LoVo (cell line): ENCODE measurements around the gene BAD.
A peak's percentile ranks its signal among the peaks of the same experiment; 100 is the strongest.
"Not testable (repeated sequence)": the region's sequence is repeated elsewhere in the genome, so short reads cannot be mapped to it uniquely, and the experiment has no call there.

Experiments used
- DNase-seq: peaks from one replicate; pipeline ENCODE4 v3.0.0-alpha.2; 2016; ENCODE audit warnings: low spot score

Gene BAD

GRCh38 chr11:64256300-64256699, 28.2 kb downstream of the BAD start:
- no peak for DNase-seq

DNA sequence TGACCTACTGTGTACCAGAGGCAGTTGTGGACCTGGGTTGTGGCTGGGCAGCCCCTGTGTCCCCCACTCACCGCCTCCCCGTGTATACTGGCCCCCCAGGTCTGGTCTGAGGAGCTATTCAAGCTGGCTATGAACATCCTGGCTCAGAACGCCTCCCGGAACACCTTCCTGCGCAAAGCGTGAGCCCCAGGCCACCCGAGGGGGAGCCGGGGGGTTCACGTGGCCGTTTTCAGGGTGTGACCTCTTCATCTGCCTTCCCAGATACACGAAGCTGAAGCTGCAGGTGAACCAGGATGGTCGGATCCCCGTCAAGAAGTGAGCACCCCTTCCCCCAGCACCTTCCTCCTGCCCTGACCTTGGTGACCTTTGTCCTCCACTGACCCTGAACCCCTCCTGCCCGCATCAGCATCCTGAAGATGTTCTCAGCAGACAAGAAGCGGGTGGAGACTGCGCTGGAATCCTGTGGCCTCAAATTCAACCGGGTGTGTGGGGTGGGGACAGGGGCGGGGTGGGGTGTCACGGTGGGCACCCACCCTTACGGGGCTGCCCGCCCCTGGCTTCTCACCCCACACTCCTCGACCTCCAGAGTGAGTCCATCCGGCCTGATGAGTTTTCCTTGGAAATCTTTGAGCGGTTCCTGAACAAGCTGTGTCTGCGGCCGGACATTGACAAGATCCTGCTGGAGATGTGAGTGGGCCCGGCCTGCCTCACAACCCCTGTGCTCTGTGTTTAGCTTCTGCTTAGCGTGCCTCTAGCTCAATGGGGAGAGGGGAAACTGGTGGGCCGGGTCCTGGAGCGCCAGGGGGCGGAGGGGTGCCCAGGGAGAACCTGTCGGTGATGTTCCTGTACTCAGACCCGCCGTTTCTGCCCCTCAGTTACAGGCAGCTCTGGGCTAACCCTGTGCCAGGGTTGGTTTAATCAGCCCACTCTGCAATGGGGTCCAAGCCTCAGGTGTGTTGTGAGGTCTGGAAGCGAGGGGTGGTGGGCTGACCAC, 29.0 kb downstream of the BAD start:
- no peak for DNase-seq

GRCh38 chr11:64254326-64254725, 30.1 kb downstream of the BAD start:
- no peak for DNase-seq

- no peak for DNase-seq
Observed at GRCh38 chr11:64253481-64253880, 31.0 kb downstream of the BAD start.

DNA sequence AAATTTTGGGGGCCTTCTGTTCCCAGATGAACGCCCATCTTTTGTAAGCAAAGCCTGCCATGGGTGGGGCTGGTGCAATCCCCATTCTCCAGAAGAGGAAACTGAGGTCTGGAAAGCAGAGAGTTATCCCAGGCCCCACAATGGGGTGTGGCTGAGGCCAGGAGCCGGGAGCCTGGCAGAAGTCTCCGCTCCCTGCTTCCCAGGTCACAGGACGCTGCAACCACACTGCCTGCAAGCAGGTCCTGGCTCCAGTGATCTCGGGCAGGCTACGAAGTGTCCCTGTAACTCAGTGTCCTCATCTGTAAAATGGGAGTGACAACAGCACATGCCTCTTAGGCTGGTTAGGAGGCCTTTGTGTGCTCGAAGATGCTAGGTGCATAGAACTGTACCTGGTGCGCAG, 31.4 kb downstream of the BAD start:
- no peak for DNase-seq

GRCh38 chr11:64252003-64252872, 32.2 kb downstream of the BAD start:
- peak; percentile 52 for DNase-seq

GRCh38 chr11:64251753-64252002, 32.8 kb downstream of the BAD start:
- DNase-seq = no peak

GRCh38 chr11:64251016-64251752, 33.3 kb downstream of the BAD start, which contains the start of gene PLCB3:
Gene PLCB3, plus strand, starts transcription at chr11:64251530. Its CDS starts 120 bp downstream, at chr11:64251650.
- DNase-seq = peak; percentile 56

DNA sequence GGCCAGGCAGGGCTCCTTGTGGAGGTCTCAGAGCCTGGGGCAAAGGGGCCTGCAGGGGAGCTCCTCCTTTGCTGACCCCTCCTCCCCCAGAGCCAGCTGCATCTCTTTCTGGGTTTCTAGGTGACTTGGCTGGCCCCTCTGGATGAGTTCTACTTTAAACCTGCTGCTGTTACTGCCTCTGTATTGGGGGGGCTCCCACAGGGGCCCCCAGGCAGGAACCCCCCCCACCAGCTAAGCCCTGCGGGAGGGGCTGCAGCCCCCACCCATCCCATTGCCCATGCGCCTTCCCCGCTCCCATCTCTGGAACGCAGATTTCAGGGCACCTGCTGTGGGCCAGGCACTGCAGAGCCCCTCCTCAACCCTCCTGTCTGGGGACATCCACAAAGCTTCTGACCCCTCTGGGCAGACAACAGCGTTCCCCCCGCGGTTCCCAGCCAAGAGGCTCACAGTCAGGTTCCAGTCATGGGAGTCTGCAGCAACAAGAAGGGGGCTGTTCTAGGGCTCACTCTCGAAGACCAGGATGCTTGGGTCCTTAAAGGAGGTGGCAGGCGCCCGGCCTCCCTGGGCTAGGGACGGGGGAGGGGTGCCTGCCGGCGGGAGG, 34.0 kb downstream of the BAD start:
- DNase-seq = no peak

GRCh38 chr11:64249563-64250414, 34.7 kb downstream of the BAD start:
- DNase-seq = no peak

DNA sequence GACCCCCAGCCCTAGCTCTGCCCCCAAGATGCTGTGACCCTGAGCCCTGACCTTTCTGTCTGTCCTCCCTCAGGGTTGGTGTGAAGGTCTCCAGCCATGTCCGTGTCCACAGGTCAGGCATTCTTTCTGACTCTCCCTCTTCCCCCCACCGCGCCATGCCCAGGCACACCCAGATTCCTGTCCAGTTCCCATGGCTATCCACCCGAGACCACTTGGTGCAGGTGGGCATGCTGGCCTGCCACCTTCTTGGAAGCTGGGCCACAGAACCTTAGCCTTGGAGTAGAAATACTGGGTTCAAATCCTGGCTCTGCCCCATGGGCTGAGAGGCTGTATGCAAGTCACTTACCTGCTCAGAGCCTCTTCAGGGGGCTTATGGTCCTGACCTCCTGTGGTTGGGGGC, 35.4 kb downstream of the BAD start:
- DNase-seq = no peak

GRCh38 chr11:64248578-64248977, 35.9 kb downstream of the BAD start:
- no peak for DNase-seq

GRCh38 chr11:64247729-64248531, 36.5 kb downstream of the BAD start:
- DNase-seq = no peak

GRCh38 chr11:64246871-64247728, 37.4 kb downstream of the BAD start, which contains the start of gene PPP1R14B:
Gene PPP1R14B, minus strand, starts transcription at chr11:64246943. Its CDS starts 270 bp downstream, at chr11:64246673.
- DNase-seq = peak; percentile 81

DNA sequence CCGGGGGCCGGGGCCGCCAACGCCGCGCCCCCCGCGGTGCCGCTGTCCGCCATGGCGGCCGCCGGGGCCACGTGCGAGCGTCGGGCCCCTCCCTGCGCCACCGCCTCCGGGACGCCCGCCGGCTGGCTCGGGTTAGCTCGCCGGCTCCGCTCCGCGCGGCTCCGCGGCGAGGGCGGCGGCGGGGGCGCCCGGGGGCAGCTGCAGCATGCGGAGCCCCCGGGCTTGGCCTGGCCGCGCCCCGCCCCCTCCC, 37.9 kb downstream of the BAD start:
- DNase-seq = not testable (repeated sequence)

GRCh38 chr11:64245797-64246620, 38.5 kb downstream of the BAD start:
- DNase-seq = peak; percentile 89

DNA sequence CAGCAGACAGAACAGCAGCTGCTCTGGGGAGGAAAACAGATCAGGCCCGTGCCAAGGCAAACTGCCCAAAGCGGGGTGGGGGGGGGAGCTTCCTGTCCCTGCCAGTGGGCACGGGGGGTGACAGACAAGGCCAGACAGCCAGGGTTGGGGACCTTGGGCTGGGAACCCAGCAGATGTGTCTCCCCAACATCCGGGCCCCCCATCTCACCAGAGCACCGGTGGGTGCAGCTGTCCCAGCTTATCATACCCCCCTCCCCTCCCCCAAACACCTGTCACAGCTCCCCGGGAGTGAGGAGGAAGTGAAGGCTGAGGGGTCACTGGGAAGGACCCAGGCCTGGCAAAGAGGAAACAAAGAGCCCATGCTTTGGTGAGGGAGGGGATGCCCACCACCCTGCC, 39.1 kb downstream of the BAD start:
- DNase-seq = no peak

DNA sequence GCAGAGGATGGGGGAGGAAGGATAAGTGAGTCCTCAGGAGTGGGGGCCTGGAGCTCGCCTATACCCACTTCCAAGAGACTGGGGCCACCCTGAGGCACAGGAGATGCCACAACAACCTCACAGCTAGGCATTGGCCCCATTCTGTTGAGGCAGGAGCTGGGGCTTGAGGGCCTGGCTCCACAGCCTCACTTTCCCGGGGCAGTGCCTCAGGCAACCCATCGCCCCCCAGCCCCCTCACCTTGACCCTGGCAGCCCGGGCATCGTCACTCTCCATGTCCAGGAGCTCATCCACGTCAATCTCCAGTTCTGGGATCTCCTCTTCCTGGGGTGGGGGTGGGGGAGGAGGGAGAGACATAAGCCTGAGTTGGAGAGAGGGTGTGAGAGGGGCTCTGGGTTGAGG, 39.5 kb downstream of the BAD start:
- DNase-seq = no peak
